Measurements from ENCODE around the gene PGBD5.

Gene PGBD5

GRCh38 chr1:230320804-230321203 is 105.3 kb downstream of the PGBD5 start:
- no peak for DNase-seq

GRCh38 chr1:230319014-230319747 is 107.0 kb downstream of the PGBD5 start:
- DNase-seq, result no peak

GRCh38 chr1:230317823-230318819 is 108.0 kb downstream of the PGBD5 start:
- no peak for DNase-seq

- DNase-seq, result no peak
Measured at GRCh38 chr1:230316864-230317745, 109.0 kb downstream of the PGBD5 start.

- DNase-seq, result no peak
Measured at GRCh38 chr1:230315099-230315498, 111.0 kb downstream of the PGBD5 start.

- no peak for DNase-seq
Measured at GRCh38 chr1:230314142-230314470, 112.0 kb downstream of the PGBD5 start.

- no peak for DNase-seq
Measured at GRCh38 chr1:230313453-230314141, 112.5 kb downstream of the PGBD5 start.

- DNase-seq, result no peak
Measured at GRCh38 chr1:230312676-230313075, 113.5 kb downstream of the PGBD5 start.

GRCh38 chr1:230310381-230311163 is 115.6 kb downstream of the PGBD5 start:
- peak; percentile 33 for DNase-seq

- DNase-seq, result no peak
Measured at GRCh38 chr1:230309646-230310177, 116.4 kb downstream of the PGBD5 start.

GRCh38 chr1:230308821-230309220 is 117.3 kb downstream of the PGBD5 start:
- DNase-seq, result no peak

- no peak for DNase-seq
Measured at GRCh38 chr1:230308039-230308438, 118.1 kb downstream of the PGBD5 start.

GRCh38 chr1:230307213-230307612 is 118.9 kb downstream of the PGBD5 start:
- DNase-seq, result no peak

- DNase-seq, result no peak
Measured at GRCh38 chr1:230306169-230306568, 120.0 kb downstream of the PGBD5 start.

GRCh38 chr1:230303822-230304221 is 122.3 kb downstream of the PGBD5 start:
- no peak for DNase-seq

- no peak for DNase-seq
Measured at GRCh38 chr1:230303069-230303468, 123.1 kb downstream of the PGBD5 start.

GRCh38 chr1:230301822-230302221 is 124.3 kb downstream of the PGBD5 start:
- no peak for DNase-seq

GRCh38 chr1:230301322-230301721 is 124.8 kb downstream of the PGBD5 start:
- no peak for DNase-seq

- no peak for DNase-seq
Measured at GRCh38 chr1:230300322-230301301, 125.5 kb downstream of the PGBD5 start.

All from NK-92 treated with Interleukin-12 subunit alpha and Interleukin-12 subunit beta, amount 100 ng/mL, for 24 hours (cell line).